PC-9 (cell line): ENCODE data around the gene FAM25G. TPM values are rescaled to one million over a fixed set of nuclear protein-coding genes. Genes with fewer than 3 reads are reported as not detected.
A peak's percentile ranks its signal among the peaks of the same experiment; 100 is the strongest.
"Not testable (repeated sequence)": the region's sequence is repeated elsewhere in the genome, so short reads cannot be mapped to it uniquely, and the experiment has no call there.

Experiments used
- BruUV-seq: library from RNA; stranded (reverse); fragments of 400-500 nt; replicated peaks from 2 replicates; lab custom pipeline; 2021; lab: Mats Ljungman, UMichigan
- CTCF ChIA-PET: fragments of 300-600 bp; sonication (Branson Sonifier 250); formaldehyde crosslinking; loops from one replicate; lab custom pipeline; 2022; ENCODE audit warnings: antibody characterized with exemption; lab: Charles Lee
- POLR2A ChIA-PET: fragments of 300-600 bp; sonication (Branson Sonifier 250); formaldehyde crosslinking; loops from one replicate; lab custom pipeline; 2022; ENCODE audit warnings: antibody characterized with exemption; ENCODE audit not compliant: unreplicated experiment; lab: Charles Lee
- DNase-seq, 2 experiments: peaks; one replicate each; pipeline versions ENCODE4 v3.0.0 to v3.0.0-alpha.2; 2015 to 2022; ENCODE audit warnings: mixed read lengths in 1 of 2
- H2AFZ ChIP-seq: fragments of 200-600 bp; sonication (generic); 2 replicates; pipeline ENCODE4 v1.8.1; 2017; ENCODE audit warnings: antibody characterized with exemption
- H3F3A ChIP-seq: fragments of 200-600 bp; sonication (generic); 2 replicates; pipeline ENCODE4 v1.8.1; 2017; ENCODE audit warnings: antibody characterized with exemption, mild to moderate bottlenecking, low read depth; ENCODE audit not compliant: insufficient read depth
- H3K27ac ChIP-seq: fragments of 200-600 bp; sonication (generic); 2 replicates; pipeline ENCODE4 v1.6.1; 2016; ENCODE audit warnings: mixed run types
- H3K27me3 ChIP-seq: fragments of 200-600 bp; sonication (generic); 2 replicates; pipeline ENCODE4 v1.6.1; 2016; ENCODE audit warnings: low read depth, mixed run types; ENCODE audit not compliant: insufficient read depth
- H3K36me3 ChIP-seq: fragments of 200-600 bp; sonication (generic); 2 replicates; pipeline ENCODE4 v1.6.1; 2016; ENCODE audit warnings: low read depth, mixed run types
- H3K4me1 ChIP-seq: fragments of 200-600 bp; sonication (generic); replicated peaks from 2 replicates; pipeline ENCODE4 v1.6.1; 2016; ENCODE audit warnings: mixed run types; ENCODE audit not compliant: insufficient read depth
- H3K4me2 ChIP-seq: fragments of 200-600 bp; sonication (generic); 2 replicates; pipeline ENCODE4 v1.6.1; 2017; ENCODE audit warnings: mixed run types
- H3K4me3 ChIP-seq: fragments of 200-600 bp; sonication (generic); 2 replicates; pipeline ENCODE4 v1.6.1; 2016; ENCODE audit warnings: mixed run types
- H3K79me2 ChIP-seq: fragments of 200-600 bp; sonication (generic); 2 replicates; pipeline ENCODE4 v1.6.1; 2017; ENCODE audit warnings: low read depth, mixed run types
- H3K9me2 ChIP-seq: fragments of 200-600 bp; sonication (generic); 2 replicates; pipeline ENCODE4 v1.8.1; 2017; ENCODE audit warnings: mild to moderate bottlenecking; ENCODE audit not compliant: insufficient read depth
- H3K9me3 ChIP-seq: fragments of 200-600 bp; sonication (generic); 2 replicates; pipeline ENCODE4 v1.8.1; 2016; ENCODE audit warnings: low read depth; ENCODE audit not compliant: insufficient read depth
- H4K20me1 ChIP-seq: fragments of 200-600 bp; sonication (generic); 2 replicates; pipeline ENCODE4 v1.8.1; 2017; ENCODE audit not compliant: insufficient read depth
- intact Hi-C: fragments of 100-400 bp; cut with micrococcal nuclease; formaldehyde crosslinking; loops from one replicate; pipeline ENCODE4 v1.10.0; 2022; ENCODE audit not compliant: unreplicated experiment
- total RNA-seq: library from RNA; stranded (reverse); gene quantifications from 2 replicates; pipeline ENCODE4 v1.2.3, GENCODE V29; 2021

Gene FAM25G
- total RNA-seq, 1 experiment from 2014 or later = 3.2 TPM

GRCh38 chr10:47484786-47485185 is 6.7 kb downstream of the FAM25G start:
- H2AFZ ChIP-seq, H3F3A ChIP-seq, H3K9me3 ChIP-seq, H3K4me3 ChIP-seq, BruUV-seq, H3K36me3 ChIP-seq, intact Hi-C loops, H3K9me2 ChIP-seq, H3K27ac ChIP-seq, H3K4me1 ChIP-seq, H3K79me2 ChIP-seq, H3K4me2 ChIP-seq, CTCF ChIA-PET, H3K27me3 ChIP-seq, DNase-seq, POLR2A ChIA-PET, H4K20me1 ChIP-seq: not testable (repeated sequence)

- H3K9me2 ChIP-seq, H3K79me2 ChIP-seq, BruUV-seq, H3K36me3 ChIP-seq, H3K4me1 ChIP-seq, H3F3A ChIP-seq, H4K20me1 ChIP-seq, H3K9me3 ChIP-seq, H3K27me3 ChIP-seq, CTCF ChIA-PET, intact Hi-C loops, H2AFZ ChIP-seq: not testable (repeated sequence)
- Histone ChIP-seq H3K4me3 (peak within 1 kb of the TSS; percentile 56; the same call in 1 of the 2 replicates), H3K4me2 (peak within 1 kb of the TSS; percentile 83), H3K27ac (peak within 1 kb of the TSS; percentile 64; the same call in 1 of the 2 replicates)
- POLR2A ChIA-PET = interaction anchor here (0.7 kb wide), 2 partner anchors 318 to 1230 kb away, joined by 3 read pairs; no protein-coding TSS in a partner anchor
- peak; percentile 75 to 91 for DNase-seq
Measured at GRCh38 chr10:47483923-47484322, 7.6 kb downstream of the FAM25G start, which contains the start of gene ANXA8. ANXA8 (minus strand) TSS chr10:47484115; CDS start chr10:47483933, 182 bp downstream.

- H3K27ac ChIP-seq, H3K27me3 ChIP-seq, DNase-seq, H3K4me3 ChIP-seq, H3K9me2 ChIP-seq, H3K36me3 ChIP-seq, H4K20me1 ChIP-seq, H2AFZ ChIP-seq, H3K79me2 ChIP-seq, intact Hi-C loops, H3K4me1 ChIP-seq, POLR2A ChIA-PET, H3K9me3 ChIP-seq, H3K4me2 ChIP-seq, H3F3A ChIP-seq, CTCF ChIA-PET: not testable (repeated sequence)
- BruUV-seq = TSS peak; percentile 86
Measured at GRCh38 chr10:47482367-47482766, 9.1 kb downstream of the FAM25G start.

GRCh38 chr10:47481768-47482181 is 9.7 kb downstream of the FAM25G start:
- H3K9me2 ChIP-seq, H3K4me1 ChIP-seq, H3K4me3 ChIP-seq, H3K79me2 ChIP-seq, H2AFZ ChIP-seq, BruUV-seq, POLR2A ChIA-PET, intact Hi-C loops, H3K9me3 ChIP-seq, H3F3A ChIP-seq, H3K27me3 ChIP-seq, CTCF ChIA-PET, H3K36me3 ChIP-seq, H4K20me1 ChIP-seq: not testable (repeated sequence)
- H3K27ac ChIP-seq = peak overlapping the region; percentile 66
- DNase-seq = peak; percentile 35
- H3K4me2 ChIP-seq = peak overlapping the region; percentile 59

- H3K36me3 ChIP-seq, H3K9me3 ChIP-seq, POLR2A ChIA-PET, H3K79me2 ChIP-seq, H4K20me1 ChIP-seq, H3K4me3 ChIP-seq, H2AFZ ChIP-seq, BruUV-seq, H3F3A ChIP-seq, H3K4me1 ChIP-seq, H3K9me2 ChIP-seq, H3K27me3 ChIP-seq, intact Hi-C loops, CTCF ChIA-PET: not testable (repeated sequence)
- Histone ChIP-seq H3K4me2 (peak overlapping the region; percentile 64), H3K27ac (peak overlapping the region; percentile 66)
- peak; percentile 67 to 82 for DNase-seq
Measured at GRCh38 chr10:47481182-47481766, 10.2 kb downstream of the FAM25G start.

GRCh38 chr10:47480133-47480532 is 11.4 kb downstream of the FAM25G start:
- H3F3A ChIP-seq, H3K27ac ChIP-seq, CTCF ChIA-PET, H3K9me3 ChIP-seq, POLR2A ChIA-PET, H3K9me2 ChIP-seq, H2AFZ ChIP-seq, H3K79me2 ChIP-seq, H4K20me1 ChIP-seq, H3K36me3 ChIP-seq, BruUV-seq, H3K4me1 ChIP-seq, intact Hi-C loops, H3K27me3 ChIP-seq, DNase-seq, H3K4me2 ChIP-seq, H3K4me3 ChIP-seq: not testable (repeated sequence)

GRCh38 chr10:47478114-47478513 is 13.4 kb downstream of the FAM25G start:
- H4K20me1 ChIP-seq, H3K27ac ChIP-seq, H3K4me2 ChIP-seq, DNase-seq, BruUV-seq, H3K79me2 ChIP-seq, H3K27me3 ChIP-seq, H3K9me3 ChIP-seq, H2AFZ ChIP-seq, POLR2A ChIA-PET, H3K9me2 ChIP-seq, intact Hi-C loops, H3K36me3 ChIP-seq, H3F3A ChIP-seq, H3K4me3 ChIP-seq, H3K4me1 ChIP-seq, CTCF ChIA-PET: not testable (repeated sequence)
